ENCODE measurements around the gene PPP2R1B.

Gene PPP2R1B

DNA sequence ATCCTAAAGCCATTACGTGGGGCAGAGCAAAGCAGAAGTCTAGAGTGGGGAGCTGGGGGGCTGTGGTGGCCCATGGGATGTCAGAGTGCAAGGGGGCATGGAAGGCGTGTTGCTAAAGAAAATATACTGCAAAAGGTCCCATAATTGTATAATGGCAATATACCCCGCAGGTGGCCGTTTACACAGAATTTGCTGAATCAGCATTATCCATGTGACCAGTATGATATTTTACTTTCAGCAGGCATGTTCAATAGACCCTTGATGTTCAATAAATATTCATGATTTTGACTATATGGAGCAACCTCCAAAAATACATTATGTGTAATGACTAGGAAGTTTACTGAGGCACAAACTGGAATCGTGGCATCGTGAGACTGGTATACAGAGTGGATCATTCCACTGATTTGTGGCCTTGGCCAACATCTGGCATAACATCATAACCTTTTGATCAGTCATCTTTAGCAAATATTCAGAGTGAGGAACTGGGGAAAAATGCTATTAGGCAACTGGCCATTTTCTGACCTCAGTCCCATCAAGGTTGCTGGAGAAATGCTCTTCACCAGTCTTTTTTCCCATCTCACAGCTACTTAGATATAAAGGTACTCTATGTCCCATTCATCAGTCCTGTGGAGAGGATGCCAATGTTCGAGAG lies 29.3 kb upstream of the PPP2R1B start:
- H3K4me3 ChIP-seq (replicated peaks; ENCODE audit: low read depth, low read length) = no peak overlapping the region
- DNase-seq (ENCODE audit: extremely low read depth, low read depth) = no peak
- TF ChIP-seq, protein P1, sequence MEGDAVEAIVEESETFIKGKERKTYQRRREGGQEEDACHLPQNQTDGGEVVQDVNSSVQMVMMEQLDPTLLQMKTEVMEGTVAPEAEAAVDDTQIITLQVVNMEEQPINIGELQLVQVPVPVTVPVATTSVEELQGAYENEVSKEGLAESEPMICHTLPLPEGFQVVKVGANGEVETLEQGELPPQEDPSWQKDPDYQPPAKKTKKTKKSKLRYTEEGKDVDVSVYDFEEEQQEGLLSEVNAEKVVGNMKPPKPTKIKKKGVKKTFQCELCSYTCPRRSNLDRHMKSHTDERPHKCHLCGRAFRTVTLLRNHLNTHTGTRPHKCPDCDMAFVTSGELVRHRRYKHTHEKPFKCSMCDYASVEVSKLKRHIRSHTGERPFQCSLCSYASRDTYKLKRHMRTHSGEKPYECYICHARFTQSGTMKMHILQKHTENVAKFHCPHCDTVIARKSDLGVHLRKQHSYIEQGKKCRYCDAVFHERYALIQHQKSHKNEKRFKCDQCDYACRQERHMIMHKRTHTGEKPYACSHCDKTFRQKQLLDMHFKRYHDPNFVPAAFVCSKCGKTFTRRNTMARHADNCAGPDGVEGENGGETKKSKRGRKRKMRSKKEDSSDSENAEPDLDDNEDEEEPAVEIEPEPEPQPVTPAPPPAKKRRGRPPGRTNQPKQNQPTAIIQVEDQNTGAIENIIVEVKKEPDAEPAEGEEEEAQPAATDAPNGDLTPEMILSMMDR (IDR thresholded peaks at IDR 0.05; ENCODE audit: low read depth, low read length, missing control alignments) = no peak

DNA sequence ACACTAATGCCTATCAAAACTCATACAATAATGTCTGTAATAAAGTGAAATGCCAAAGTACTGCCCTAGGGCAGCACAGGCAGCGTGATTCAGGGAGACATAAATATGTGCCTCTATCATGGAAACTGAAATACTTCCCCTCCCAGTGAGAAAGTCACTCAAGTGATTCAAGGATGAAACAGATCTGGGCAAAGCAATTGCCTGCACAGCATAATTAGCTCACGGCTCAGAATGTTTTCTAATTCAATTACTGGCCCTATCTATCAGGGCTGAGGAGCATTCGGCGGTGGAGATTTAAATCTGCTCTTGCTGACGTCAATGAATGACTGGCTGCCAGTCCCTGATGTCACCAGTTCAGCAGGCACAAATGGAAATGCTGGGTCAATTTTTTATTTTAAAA lies 27.7 kb upstream of the PPP2R1B start:
- H3K4me3 ChIP-seq (replicated peaks; ENCODE audit: low read depth, low read length) = no peak overlapping the region
- DNase-seq (ENCODE audit: extremely low read depth, low read depth) = no peak
- TF ChIP-seq, protein P1 (IDR thresholded peaks at IDR 0.05; ENCODE audit: low read depth, low read length, missing control alignments) = no peak

DNA sequence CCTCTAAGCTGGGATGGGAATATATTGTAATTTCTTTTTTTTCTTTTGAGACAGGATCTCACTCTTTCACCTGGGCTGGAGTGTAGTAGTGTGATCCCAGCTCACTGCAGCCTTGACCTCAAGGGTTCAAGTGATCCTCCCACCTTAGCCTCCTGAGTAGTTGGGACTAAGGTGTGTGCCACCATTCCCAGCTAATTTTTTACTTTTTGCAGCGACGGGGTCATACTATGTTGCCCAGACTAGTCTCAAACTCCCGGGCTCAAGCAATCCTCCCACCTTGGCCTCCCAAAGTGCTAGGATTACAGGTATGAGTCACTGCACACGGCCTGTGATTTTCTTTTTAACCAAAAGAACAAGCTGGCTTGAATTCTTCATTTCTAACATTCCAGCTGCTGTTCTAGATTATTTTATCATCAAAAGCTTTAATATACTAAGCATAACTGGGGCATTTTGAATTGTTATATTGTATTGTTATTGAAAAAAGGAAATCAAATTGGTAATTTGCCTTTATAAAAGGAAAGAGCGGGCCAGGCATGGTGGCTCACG lies 26.8 kb upstream of the PPP2R1B start:
- TF ChIP-seq, protein P1 (IDR thresholded peaks at IDR 0.05; ENCODE audit: low read depth, low read length, missing control alignments) = no peak
- H3K4me3 ChIP-seq (replicated peaks; ENCODE audit: low read depth, low read length) = no peak overlapping the region
- DNase-seq (ENCODE audit: extremely low read depth, low read depth) = no peak

DNA sequence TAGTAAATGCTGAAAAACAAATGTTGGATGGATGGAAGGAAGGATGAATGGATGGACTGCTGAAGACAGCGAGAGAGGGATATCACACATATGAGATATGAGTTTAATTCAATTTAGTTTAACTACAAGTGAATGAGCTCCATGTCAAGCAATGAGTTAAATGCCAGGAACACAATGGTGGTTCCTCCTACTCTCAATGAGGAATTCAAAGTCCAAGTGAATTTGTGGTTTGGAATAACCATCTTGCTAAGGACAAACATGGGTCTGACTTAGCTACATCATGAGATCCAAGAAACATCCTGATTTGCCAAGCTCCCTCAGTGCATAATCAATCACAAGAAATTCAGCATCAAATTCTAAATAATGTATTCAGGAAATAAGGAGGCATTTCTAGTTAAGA lies 26.1 kb upstream of the PPP2R1B start:
- H3K4me3 ChIP-seq (replicated peaks; ENCODE audit: low read depth, low read length) = no peak overlapping the region
- TF ChIP-seq, protein P1 (IDR thresholded peaks at IDR 0.05; ENCODE audit: low read depth, low read length, missing control alignments) = no peak
- no peak for DNase-seq (ENCODE audit: extremely low read depth, low read depth)

DNA sequence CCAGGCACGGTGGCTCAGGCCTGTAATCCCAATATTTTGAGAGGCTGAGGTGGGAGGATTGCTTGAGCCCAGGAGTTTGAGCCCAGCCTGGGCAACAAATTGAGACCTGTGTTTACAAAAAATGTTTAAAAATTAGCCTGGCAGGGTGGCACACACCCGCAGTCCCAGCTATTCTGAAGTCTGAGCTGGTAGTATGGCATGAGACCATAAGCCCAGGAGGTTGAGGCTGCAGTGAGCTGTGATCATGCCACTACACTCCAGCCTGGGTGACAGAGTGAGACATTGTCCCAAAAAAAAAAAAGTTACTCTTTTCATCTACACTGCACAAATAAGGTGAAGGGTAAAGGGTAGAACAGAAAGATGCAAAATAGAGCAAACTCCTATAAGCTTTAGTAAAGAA lies 22.3 kb upstream of the PPP2R1B start:
- no peak overlapping the region for H3K4me3 ChIP-seq (replicated peaks; ENCODE audit: low read depth, low read length)
- TF ChIP-seq, protein P1 (IDR thresholded peaks at IDR 0.05; ENCODE audit: low read depth, low read length, missing control alignments) = no peak
- no peak for DNase-seq (ENCODE audit: extremely low read depth, low read depth)

DNA sequence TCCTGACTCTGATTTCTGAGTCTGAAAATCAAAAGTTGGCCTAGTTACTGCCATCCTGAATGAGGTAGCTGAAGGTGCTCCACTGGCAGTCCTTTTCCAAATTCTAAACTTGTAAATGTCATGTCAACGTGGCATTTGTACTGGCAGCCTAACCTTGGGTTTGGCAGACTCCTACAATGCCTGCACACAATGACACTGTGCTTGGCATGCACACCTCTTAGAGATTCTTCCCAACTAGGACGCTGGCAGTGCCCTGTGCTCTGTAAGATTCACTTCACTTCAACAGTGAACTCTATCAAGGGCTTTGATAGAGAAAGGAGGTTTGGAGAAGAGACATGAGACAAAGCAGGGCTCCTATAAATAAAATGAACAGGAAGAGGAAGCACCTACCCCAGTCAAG lies 21.9 kb upstream of the PPP2R1B start:
- no peak overlapping the region for H3K4me3 ChIP-seq (replicated peaks; ENCODE audit: low read depth, low read length)
- no peak for DNase-seq (ENCODE audit: extremely low read depth, low read depth)
- TF ChIP-seq, protein P1 (IDR thresholded peaks at IDR 0.05; ENCODE audit: low read depth, low read length, missing control alignments) = no peak

All from HFF-Myc (cell line).